MM.1S (cell line): ENCODE data around the gene DISP2.
A peak's percentile ranks its signal among the peaks of the same experiment; 100 is the strongest.

Source experiments
- DNase-seq: peaks from one replicate; pipeline ENCODE4 v3.0.0-alpha.2; 2015
- H2AFZ ChIP-seq: fragments of 300-600 bp; sonication (generic); 2 replicates; pipeline ENCODE4 v1.6.0; 2016; ENCODE audit warnings: antibody characterized with exemption, low read length
- H3F3A ChIP-seq: fragments of 300-600 bp; sonication (generic); 2 replicates; pipeline ENCODE4 v1.6.1; 2016; ENCODE audit warnings: mild to moderate bottlenecking, antibody characterized with exemption, low read length, moderate library complexity, mixed read lengths; ENCODE audit not compliant: insufficient read depth
- H3K27ac ChIP-seq: fragments of 300-600 bp; sonication (generic); 2 replicates; pipeline ENCODE4 v1.5.1; 2016; ENCODE audit warnings: mild to moderate bottlenecking, low read length
- H3K27me3 ChIP-seq: fragments of 300-600 bp; sonication (generic); replicated peaks from 2 replicates; pipeline ENCODE4 v1.6.0; 2016; ENCODE audit warnings: low read length; ENCODE audit not compliant: insufficient read depth
- H3K36me3 ChIP-seq: fragments of 300-600 bp; sonication (generic); replicated peaks from 2 replicates; pipeline ENCODE4 v1.6.1; 2016; ENCODE audit warnings: mild to moderate bottlenecking, low read length, mixed read lengths; ENCODE audit not compliant: insufficient read depth
- H3K4me1 ChIP-seq: fragments of 300-600 bp; sonication (generic); 2 replicates; pipeline ENCODE4 v1.6.1; 2016; ENCODE audit warnings: low read length, mixed read lengths
- H3K4me2 ChIP-seq: fragments of 300-600 bp; sonication (generic); 2 replicates; pipeline ENCODE4 v1.6.0; 2016; ENCODE audit warnings: low read depth, low read length
- H3K4me3 ChIP-seq: fragments of 300-600 bp; sonication (generic); 2 replicates; pipeline ENCODE4 v1.5.1; 2016; ENCODE audit warnings: low read length, mixed read lengths
- H3K79me2 ChIP-seq: fragments of 300-600 bp; sonication (generic); 2 replicates; pipeline ENCODE4 v1.6.1; 2016; ENCODE audit warnings: mixed run types, low read length, mixed read lengths
- H3K9ac ChIP-seq: fragments of 300-600 bp; sonication (generic); 2 replicates; pipeline ENCODE4 v1.6.1; 2016; ENCODE audit warnings: low read length, mixed read lengths
- H3K9me2 ChIP-seq: fragments of 300-600 bp; sonication (generic); replicated peaks from 2 replicates; pipeline ENCODE4 v1.6.1; 2016; ENCODE audit warnings: mild to moderate bottlenecking, low read length, mixed read lengths; ENCODE audit not compliant: insufficient read depth
- H3K9me3 ChIP-seq: fragments of 300-600 bp; sonication (generic); replicated peaks from 2 replicates; pipeline ENCODE4 v1.6.1; 2016; ENCODE audit warnings: mild to moderate bottlenecking, low read length, mixed read lengths; ENCODE audit not compliant: insufficient read depth
- H4K20me1 ChIP-seq: fragments of 300-600 bp; sonication (generic); 2 replicates; pipeline ENCODE4 v1.6.1; 2016; ENCODE audit warnings: mild to moderate bottlenecking, low read length, moderate library complexity, mixed read lengths; ENCODE audit not compliant: insufficient read depth
- CTCF ChIP-seq: fragments of 300-600 bp; sonication (generic); IDR thresholded peaks from 2 replicates; pipeline ENCODE4 v1.5.1; 2016; ENCODE audit warnings: antibody characterized with exemption, low read length, mixed read lengths
- EZH2 ChIP-seq: fragments of 300-600 bp; sonication (generic); optimal IDR thresholded peaks from 2 replicates; pipeline ENCODE3; 2017; ENCODE audit warnings: low read depth, mild to moderate bottlenecking, antibody characterized with exemption, low read length, mixed read lengths
- EZH2phosphoT487 ChIP-seq: fragments of 300-600 bp; sonication (generic); IDR thresholded peaks from 2 replicates; pipeline ENCODE4 v1.6.1; 2018; ENCODE audit warnings: antibody characterized with exemption, low read length

Gene DISP2

GRCh38 chr15:40357723-40358470, at the start of gene DISP2:
Gene DISP2, plus strand, starts transcription at chr15:40358219. Its CDS starts 103 bp downstream, at chr15:40358322.
- no peaks in the 10 kb centered on the region for H3K79me2 ChIP-seq
- peaks cover 4% of the 10 kb centered on the region; the same call in 1 of the 2 replicates for H3K27me3 ChIP-seq
- DNase-seq, result peak; percentile 89
- no peak within 1 kb of the TSS for H3K27ac ChIP-seq
- TF ChIP-seq EZH2 (no peak), EZH2phosphoT487 (no peak), CTCF (no peak)
- peaks cover 2% of the 10 kb centered on the region; the same call in 1 of the 2 replicates for H3F3A ChIP-seq
- H4K20me1 ChIP-seq, result no peaks in the 10 kb centered on the region
- 0 out of 2 replicates have a peak, but pooled peaks cover 5% of the 10 kb centered on the region for H3K4me1 ChIP-seq
- peak within 1 kb of the TSS; percentile 74 for H3K4me3 ChIP-seq
- H3K9ac ChIP-seq, result no peak within 1 kb of the TSS
- H3K9me3 ChIP-seq, result no peaks in the 10 kb centered on the region
- H3K9me2 ChIP-seq, result no peaks in the 10 kb centered on the region
- H3K4me2 ChIP-seq, result peak within 1 kb of the TSS; percentile 100
- H2AFZ ChIP-seq, result peak within 1 kb of the TSS; percentile 90
- no peaks in the 10 kb centered on the region for H3K36me3 ChIP-seq

DNA sequence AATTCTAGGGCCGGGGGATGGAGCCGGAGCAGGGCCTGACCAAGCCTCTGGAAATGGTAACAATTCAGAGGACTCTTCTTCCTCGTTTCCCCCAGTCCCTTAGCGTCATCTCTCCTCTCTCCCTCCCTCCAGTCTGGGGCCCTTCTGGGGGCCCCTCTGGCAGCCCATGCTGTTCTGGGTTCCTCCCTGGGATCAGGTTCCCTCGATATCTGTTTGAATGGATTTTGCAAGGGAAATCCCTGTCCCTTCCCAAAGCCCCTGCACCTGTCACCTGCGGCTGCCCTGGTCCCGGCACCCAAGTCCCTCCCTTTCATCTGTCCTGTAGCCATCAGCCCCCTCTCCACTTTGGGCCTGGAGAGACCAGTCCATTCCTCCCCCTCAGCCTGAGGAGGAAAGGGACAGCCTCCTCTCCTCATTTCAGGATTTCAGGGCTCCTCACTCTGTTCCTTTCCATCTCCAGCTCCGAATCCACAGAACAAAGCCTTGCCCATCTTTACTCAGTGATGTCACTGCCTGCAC, 48.6 kb upstream of the DISP2 start:
- no peaks in the 10 kb centered on the region for H3K79me2 ChIP-seq
- H3K9me2 ChIP-seq, result no peaks in the 10 kb centered on the region
- no peak overlapping the region for H3K4me3 ChIP-seq
- no peak for TF ChIP-seq EZH2phosphoT487
- TF ChIP-seq EZH2, result no peak
- no peak for TF ChIP-seq CTCF
- no peaks in the 10 kb centered on the region for H3K27me3 ChIP-seq
- H4K20me1 ChIP-seq, result no peaks in the 10 kb centered on the region
- no peak overlapping the region for H3K9ac ChIP-seq
- H3K27ac ChIP-seq, result no peak overlapping the region
- H3K9me3 ChIP-seq, result no peaks in the 10 kb centered on the region
- H3F3A ChIP-seq, result no peaks in the 10 kb centered on the region
- no peaks in the 10 kb centered on the region for H3K4me1 ChIP-seq
- no peaks in the 10 kb centered on the region for H3K36me3 ChIP-seq
- no peak overlapping the region for H2AFZ ChIP-seq
- no peak overlapping the region for H3K4me2 ChIP-seq
- no peak for DNase-seq

- H3K27me3 ChIP-seq, result no peaks in the 10 kb centered on the region
- H2AFZ ChIP-seq, result no peak overlapping the region
- no peaks in the 10 kb centered on the region for H4K20me1 ChIP-seq
- TF ChIP-seq CTCF, result peak; percentile 51
- no peak for TF ChIP-seq EZH2
- no peaks in the 10 kb centered on the region for H3F3A ChIP-seq
- H3K4me1 ChIP-seq, result no peaks in the 10 kb centered on the region
- H3K4me3 ChIP-seq, result no peak overlapping the region
- H3K9me2 ChIP-seq, result no peaks in the 10 kb centered on the region
- H3K9me3 ChIP-seq, result no peaks in the 10 kb centered on the region
- H3K4me2 ChIP-seq, result no peak overlapping the region
- DNase-seq, result peak; percentile 12
- H3K9ac ChIP-seq, result no peak overlapping the region
- H3K27ac ChIP-seq, result no peak overlapping the region
- no peaks in the 10 kb centered on the region for H3K79me2 ChIP-seq
- H3K36me3 ChIP-seq, result no peaks in the 10 kb centered on the region
Observed at GRCh38 chr15:40310001-40310959, 47.7 kb upstream of the DISP2 start.
